Esophagus muscularis mucosa (tissue), 4 donors: Measurements from ENCODE around the gene RSRC2.

Experiments used
- EP300 ChIP-seq: sonication (generic); formaldehyde crosslinking; IDR thresholded peaks from one replicate; pipeline ENCODE4 v1.6.1; 2017; ENCODE audit warnings: antibody characterized with exemption
- POLR2A ChIP-seq: fragments of 450-650 bp; IDR thresholded peaks from one replicate; pipeline ENCODE4 v1.6.1; 2017; ENCODE audit warnings: antibody characterized with exemption, moderate library complexity, mild to moderate bottlenecking, low read depth
- POLR2AphosphoS5 ChIP-seq, 2 donors: sonication (generic); formaldehyde crosslinking; IDR thresholded peaks; one replicate each; pipeline ENCODE4 v1.6.1; 2017; ENCODE audit warnings: antibody characterized with exemption in 2 of 2
- TF ChIP-seq, protein P1 (sequence below), 3 experiments: fragments of 200-600 bp in 2 of 3; fragments of 450-650 bp in 1 of 3; sonication (generic) in 2 of 3; IDR thresholded peaks; one replicate each; pipeline ENCODE4 v1.5.1; 2017 to 2019; ENCODE audit warnings: antibody characterized with exemption in 3 of 3, mild to moderate bottlenecking in 2 of 3, moderate library complexity in 1 of 3

DNA sequence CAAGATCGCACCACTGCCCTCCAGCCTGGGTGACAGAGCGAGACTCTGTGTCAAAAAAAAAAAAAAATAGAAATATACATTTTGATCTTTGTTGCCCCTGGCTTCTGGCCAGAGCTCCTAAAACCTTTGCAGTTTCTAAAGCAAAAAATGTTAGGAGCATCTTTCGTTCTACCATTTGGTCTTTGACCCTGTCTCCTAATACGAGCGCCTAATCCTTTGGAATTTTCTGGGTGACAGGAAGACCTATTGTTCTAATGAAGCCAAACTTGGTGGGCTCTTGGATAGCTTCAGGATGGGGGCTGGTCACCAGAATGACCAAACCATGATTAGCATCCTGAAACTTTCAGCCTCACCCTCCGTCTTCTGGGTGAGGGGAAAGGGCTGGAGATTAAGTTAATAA, 72.0 kb downstream of the RSRC2 start:
- TF ChIP-seq, protein P1, sequence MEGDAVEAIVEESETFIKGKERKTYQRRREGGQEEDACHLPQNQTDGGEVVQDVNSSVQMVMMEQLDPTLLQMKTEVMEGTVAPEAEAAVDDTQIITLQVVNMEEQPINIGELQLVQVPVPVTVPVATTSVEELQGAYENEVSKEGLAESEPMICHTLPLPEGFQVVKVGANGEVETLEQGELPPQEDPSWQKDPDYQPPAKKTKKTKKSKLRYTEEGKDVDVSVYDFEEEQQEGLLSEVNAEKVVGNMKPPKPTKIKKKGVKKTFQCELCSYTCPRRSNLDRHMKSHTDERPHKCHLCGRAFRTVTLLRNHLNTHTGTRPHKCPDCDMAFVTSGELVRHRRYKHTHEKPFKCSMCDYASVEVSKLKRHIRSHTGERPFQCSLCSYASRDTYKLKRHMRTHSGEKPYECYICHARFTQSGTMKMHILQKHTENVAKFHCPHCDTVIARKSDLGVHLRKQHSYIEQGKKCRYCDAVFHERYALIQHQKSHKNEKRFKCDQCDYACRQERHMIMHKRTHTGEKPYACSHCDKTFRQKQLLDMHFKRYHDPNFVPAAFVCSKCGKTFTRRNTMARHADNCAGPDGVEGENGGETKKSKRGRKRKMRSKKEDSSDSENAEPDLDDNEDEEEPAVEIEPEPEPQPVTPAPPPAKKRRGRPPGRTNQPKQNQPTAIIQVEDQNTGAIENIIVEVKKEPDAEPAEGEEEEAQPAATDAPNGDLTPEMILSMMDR (IDR thresholded peaks at IDR 0.05) = no peak
- no peak for TF ChIP-seq POLR2AphosphoS5 (IDR thresholded peaks at IDR 0.05)
- no peak for TF ChIP-seq POLR2A
- no peak for TF ChIP-seq EP300
